KG1 (cell line): ENCODE measurements around the gene DKKL1.

ENCODE experiments used
- DNase-seq: peaks from one replicate; lab custom pipeline; 2025; lab: John Stamatoyannopoulos, UW

Gene DKKL1

DNA sequence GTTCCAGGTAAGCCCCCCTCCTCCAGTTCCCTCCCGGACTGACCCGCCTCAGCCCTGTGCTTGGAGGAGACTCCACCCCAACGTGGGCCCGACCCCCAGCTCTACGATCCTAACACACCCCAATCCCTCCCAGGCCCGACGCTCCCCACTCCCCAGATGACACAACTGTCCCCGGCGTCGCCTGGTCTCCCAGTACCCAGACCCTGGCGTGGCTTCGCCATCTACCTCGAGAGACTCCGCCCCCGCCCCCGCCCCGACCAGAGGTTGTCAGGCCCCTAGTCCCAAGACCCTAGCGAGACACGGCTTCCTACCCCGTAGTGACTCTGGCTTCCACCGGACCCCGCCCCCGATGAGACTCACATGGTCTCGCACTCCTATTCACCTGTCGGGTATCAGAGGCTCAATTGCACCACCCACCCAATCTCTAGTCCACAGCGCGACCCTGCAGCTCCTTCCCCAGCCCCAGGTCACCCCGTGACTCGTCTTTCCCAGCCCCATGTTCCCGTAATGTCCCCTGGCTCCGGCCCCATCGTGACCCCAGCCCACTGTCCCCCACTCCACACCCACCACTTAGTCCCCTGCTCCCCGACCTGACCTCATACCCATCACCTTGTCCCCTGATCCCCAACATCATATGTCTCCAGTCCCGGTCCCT, 25.5 kb upstream of the DKKL1 start:
- DNase-seq = no peak

- DNase-seq = no peak
These were observed 24.9 kb upstream of the DKKL1 start for GRCh38 chr19:49338691-49339300.

- DNase-seq = no peak
These were observed 24.2 kb upstream of the DKKL1 start for GRCh38 chr19:49339301-49340068.

GRCh38 chr19:49340069-49340864, 23.4 kb upstream of the DKKL1 start:
- DNase-seq = no peak

GRCh38 chr19:49340865-49341718, 22.6 kb upstream of the DKKL1 start:
- no peak for DNase-seq

GRCh38 chr19:49342291-49342721, 21.4 kb upstream of the DKKL1 start:
- no peak for DNase-seq

DNA sequence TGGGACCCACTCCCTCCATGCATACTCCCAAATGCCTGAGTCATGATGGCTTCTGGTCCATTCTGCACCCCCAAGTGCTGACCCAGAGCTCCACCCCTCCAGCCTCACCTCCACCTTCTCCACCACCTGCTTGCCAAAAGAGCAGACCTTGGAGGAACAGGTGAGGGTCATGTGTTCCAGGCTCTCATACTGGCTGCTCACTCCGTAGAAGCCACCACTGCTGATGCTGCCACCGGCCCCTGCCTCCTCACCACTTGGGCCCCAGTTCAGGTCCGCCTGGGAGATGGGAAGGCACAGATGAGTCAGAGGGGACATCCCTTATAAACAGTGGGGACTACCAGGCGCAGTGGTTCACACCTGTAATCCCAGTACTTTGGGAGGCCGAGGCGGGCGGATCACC, 20.6 kb upstream of the DKKL1 start:
- no peak for DNase-seq

DNA sequence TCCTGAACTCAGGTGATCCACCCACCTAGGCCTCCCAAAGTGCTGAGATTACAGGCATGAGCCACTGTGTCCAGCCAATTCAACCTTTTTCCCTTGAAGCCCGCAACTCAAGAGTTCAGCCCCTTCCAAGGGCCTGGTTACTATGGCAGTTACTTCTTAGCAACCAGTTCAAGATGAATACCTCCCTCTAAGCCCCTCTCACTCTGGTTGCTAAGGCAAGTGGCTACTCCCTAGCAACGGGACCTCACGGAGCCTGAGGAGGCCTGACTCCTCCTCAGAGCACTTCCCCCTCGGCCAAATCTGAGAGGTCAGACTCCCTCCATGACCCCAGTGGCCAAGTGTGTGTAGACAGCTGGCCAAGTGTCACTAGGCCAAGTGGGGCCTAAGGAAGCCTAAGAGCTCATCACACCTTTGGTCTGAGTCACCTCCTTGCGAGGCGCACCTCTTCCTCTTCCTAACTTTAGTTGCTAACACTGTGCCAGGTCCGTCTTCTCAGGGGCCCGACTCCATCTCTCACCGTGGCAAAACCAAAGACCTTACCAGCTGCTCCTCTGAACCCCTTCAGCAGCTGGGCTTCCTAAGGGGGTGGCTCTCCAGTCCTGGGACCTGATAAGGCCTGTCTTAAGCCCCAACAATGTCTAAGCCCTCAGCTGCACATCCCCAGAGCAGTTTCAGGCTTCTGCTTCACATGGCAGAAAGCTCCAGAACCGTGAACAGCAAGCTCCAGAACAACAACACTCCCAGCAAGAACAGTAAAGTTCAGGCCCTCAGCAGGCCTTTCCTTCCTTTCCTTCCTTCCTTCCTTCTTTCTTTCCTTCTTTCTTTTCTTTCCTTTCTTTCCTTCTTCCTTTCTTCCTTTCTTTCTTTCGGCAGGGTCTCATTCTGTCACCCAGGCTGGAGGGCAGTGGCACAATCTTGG, 18.9 kb upstream of the DKKL1 start:
- no peak for DNase-seq

DNA sequence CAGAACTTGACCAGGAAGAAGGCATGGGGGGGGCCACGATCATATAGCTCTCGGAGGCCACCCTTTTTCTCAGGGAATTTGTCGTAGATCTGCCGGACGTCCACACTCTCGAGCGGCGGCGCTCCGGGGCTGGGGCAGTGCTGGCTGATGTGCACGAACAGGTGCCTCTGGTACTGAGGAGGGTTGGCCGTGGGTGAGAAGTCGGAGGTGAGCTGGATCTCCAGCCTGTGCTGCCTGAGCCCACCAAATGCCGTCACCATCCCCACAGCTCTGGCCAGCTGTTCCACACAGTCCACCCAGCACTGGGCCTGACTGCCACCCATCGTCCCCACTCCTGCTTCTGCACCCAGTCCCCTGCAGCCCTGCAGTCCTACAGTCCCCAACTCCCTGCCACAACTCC, 16.5 kb upstream of the DKKL1 start:
- DNase-seq = no peak

GRCh38 chr19:49347835-49348234, 15.8 kb upstream of the DKKL1 start:
- no peak for DNase-seq

- no peak for DNase-seq
These were observed 15.1 kb upstream of the DKKL1 start for GRCh38 chr19:49348305-49349189.

- no peak for DNase-seq
These were observed 14.1 kb upstream of the DKKL1 start for GRCh38 chr19:49349567-49349966.

DNA sequence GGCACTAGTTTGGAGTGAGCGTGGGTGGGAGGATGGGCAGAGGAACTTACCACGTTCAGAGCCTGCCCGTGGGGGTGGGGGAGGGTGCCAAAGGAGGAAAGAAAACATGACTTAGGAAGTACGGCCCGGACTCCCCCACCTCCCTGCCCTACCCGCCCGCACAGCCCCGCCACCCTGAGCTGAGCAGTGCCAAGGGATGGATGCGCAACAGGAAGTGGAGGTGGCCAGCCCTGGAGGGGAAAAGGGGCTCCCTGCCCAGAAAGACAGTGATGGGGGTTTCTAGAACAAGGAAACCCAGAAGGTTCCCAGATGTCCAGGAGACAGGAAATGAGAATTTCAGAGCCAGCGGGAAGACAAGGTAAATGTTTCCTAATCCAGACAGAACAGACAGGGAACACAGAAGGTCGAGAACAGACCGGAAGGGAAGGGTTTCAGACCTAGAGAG, 7.7 kb upstream of the DKKL1 start:
- no peak for DNase-seq

- DNase-seq = no peak
These were observed 7.3 kb upstream of the DKKL1 start for GRCh38 chr19:49356382-49356781.

DNA sequence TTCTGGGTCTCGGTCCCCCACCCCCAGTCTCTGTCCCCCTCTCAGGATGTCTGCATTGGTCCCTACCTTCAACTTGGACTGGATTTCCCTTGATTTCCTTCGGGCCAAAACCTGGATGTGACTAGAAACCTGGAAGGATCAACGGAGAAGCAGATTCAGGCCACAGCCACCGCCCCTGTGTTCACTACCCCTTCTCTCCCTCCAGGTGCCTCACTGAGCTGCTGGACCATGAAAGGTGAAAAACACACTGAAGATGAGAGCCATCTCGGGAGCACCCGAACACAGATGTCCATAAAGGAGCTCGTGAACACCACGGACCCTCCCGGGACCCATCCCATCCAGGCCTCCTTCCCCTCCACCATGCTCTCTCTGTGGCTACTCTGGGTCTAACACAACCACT, 6.5 kb upstream of the DKKL1 start:
- DNase-seq = no peak

DNA sequence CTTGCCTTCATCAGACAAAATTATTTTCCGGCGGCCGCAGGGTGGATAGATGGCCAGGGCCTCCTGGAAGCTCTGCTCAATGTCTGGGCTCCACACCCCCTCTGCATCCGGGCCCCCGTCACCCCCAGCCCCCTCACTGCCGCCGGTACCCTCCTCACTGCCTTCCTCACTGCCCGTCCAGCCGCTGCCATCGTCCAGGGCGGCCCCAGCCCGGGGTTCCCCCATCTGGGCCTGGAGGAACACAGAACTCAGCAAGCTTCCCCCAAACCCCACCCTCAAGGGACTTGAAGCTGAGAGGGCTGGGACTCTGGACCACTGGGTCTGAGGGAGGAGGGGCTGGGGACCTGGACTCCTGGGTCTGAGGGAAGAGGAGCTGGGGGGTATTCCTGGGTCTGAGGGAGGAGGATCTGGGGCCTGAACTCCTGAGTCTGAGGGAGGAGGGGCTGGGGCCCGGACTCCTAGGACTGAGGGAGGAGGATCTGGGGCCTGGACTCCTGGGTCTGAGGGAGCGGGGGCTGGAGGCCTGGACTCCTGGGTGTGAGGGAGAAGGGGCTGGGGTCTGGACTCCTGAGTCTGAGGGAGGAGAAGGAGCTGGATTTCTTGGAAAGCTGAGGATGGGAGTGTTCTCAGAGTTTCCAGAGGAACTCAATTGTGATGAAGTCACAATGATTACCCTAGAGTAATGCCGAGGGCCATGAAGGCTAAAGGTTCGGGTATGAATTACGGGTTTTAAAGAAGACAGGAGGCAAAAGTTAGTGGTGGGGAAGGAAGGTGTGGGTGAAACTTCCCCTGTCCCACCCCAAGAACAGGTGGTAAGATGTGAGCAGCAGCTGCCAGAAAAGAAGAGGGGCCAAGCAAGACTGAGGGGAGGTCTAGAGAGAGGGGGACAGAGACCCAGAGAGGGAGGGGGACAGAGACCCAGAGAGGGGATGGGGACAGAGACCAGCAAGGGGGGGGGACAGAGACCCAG, 3.5 kb upstream of the DKKL1 start:
- no peak for DNase-seq

GRCh38 chr19:49361438-49362047, 2.1 kb upstream of the DKKL1 start:
- no peak for DNase-seq
